HepG2 (cell line): Measurements from ENCODE around the gene CRYBA2. TPM values are rescaled to one million over a fixed set of nuclear protein-coding genes. Genes with fewer than 3 reads are reported as not detected.

Experiments used
- BRF2 ChIP-seq: sonication (generic); formaldehyde crosslinking; IDR thresholded peaks from 2 replicates; pipeline ENCODE4 v1.8.1; 2022; ENCODE audit warnings: mild to moderate bottlenecking, missing genetic modification reagents
- E2F1 ChIP-seq: sonication (generic); formaldehyde crosslinking; IDR thresholded peaks from 2 replicates; pipeline ENCODE4 v1.5.0; 2020; ENCODE audit warnings: missing genetic modification reagents
- JDP2 ChIP-seq: sonication (generic); formaldehyde crosslinking; IDR thresholded peaks from 2 replicates; pipeline ENCODE4 v1.8.1; 2022; ENCODE audit warnings: missing genetic modification reagents, borderline replicate concordance
- KLF11 ChIP-seq: IDR thresholded peaks from 2 replicates; pipeline ENCODE4 v1.6.1; 2016; ENCODE audit warnings: missing compliant biosample characterization
- MED1 ChIP-seq: sonication (generic); formaldehyde crosslinking; IDR thresholded peaks from 2 replicates; pipeline ENCODE4 v1.4.0; 2020; ENCODE audit warnings: missing genetic modification reagents
- MEIS2 ChIP-seq: sonication (generic); formaldehyde crosslinking; IDR thresholded peaks from 2 replicates; pipeline ENCODE4 v1.9.0; 2021; ENCODE audit warnings: mild to moderate bottlenecking, missing genetic modification reagents
- MIER2 ChIP-seq: IDR thresholded peaks from 2 replicates; pipeline ENCODE4 v1.6.1; 2016; ENCODE audit warnings: missing biosample characterization, missing genetic modification reagents
- NAIF1 ChIP-seq: sonication (generic); formaldehyde crosslinking; IDR thresholded peaks from 2 replicates; pipeline ENCODE4 v1.5.0; 2020; ENCODE audit warnings: mild to moderate bottlenecking, missing genetic modification reagents, borderline replicate concordance
- RFX1 ChIP-seq: fragments of 450-650 bp; IDR thresholded peaks from 2 replicates; pipeline ENCODE4 v1.6.1; 2017
- RNF219 ChIP-seq: sonication (generic); formaldehyde crosslinking; IDR thresholded peaks from 2 replicates; pipeline ENCODE4 v1.5.0; 2020; ENCODE audit warnings: mild to moderate bottlenecking, missing genetic modification reagents
- SAFB2 ChIP-seq: sonication (generic); formaldehyde crosslinking; IDR thresholded peaks from 2 replicates; pipeline ENCODE4 v1.5.1; 2020; ENCODE audit warnings: missing genetic modification reagents, low read depth, mild to moderate bottlenecking, borderline replicate concordance
- SIX4 ChIP-seq: sonication (generic); formaldehyde crosslinking; IDR thresholded peaks from 2 replicates; pipeline ENCODE4 v1.4.0; 2020; ENCODE audit warnings: missing genetic modification reagents
- SMAD9 ChIP-seq: sonication (generic); formaldehyde crosslinking; IDR thresholded peaks from 2 replicates; pipeline ENCODE4 v1.5.1; 2020; ENCODE audit warnings: mild to moderate bottlenecking, missing genetic modification reagents
- TAF1 ChIP-seq: sonication (generic); formaldehyde crosslinking; IDR thresholded peaks from 2 replicates; pipeline ENCODE4 v1.4.0; 2020; ENCODE audit warnings: missing genetic modification reagents
- ZBTB7A ChIP-seq: sonication (generic); formaldehyde crosslinking; IDR thresholded peaks from 2 replicates; pipeline ENCODE4 v1.8.0; 2022; ENCODE audit warnings: mild to moderate bottlenecking, missing genetic modification reagents
- ZBTB7B ChIP-seq: sonication (generic); formaldehyde crosslinking; IDR thresholded peaks from 2 replicates; pipeline ENCODE4 v1.4.0; 2020; ENCODE audit warnings: missing genetic modification reagents
- ZNF253 ChIP-seq: sonication (generic); formaldehyde crosslinking; IDR thresholded peaks from 2 replicates; pipeline ENCODE4 v1.8.0; 2022; ENCODE audit warnings: mild to moderate bottlenecking, missing genetic modification reagents, borderline replicate concordance
- ZNF260 ChIP-seq: sonication (generic); formaldehyde crosslinking; IDR thresholded peaks from 2 replicates; pipeline ENCODE4 v1.4.0; 2020; ENCODE audit warnings: missing genetic modification reagents, low read depth, mild to moderate bottlenecking, borderline replicate concordance
- ZNF513 ChIP-seq: sonication (generic); formaldehyde crosslinking; conservative IDR thresholded peaks from 2 replicates; pipeline ENCODE4 v1.5.0; 2020; ENCODE audit warnings: missing genetic modification reagents
- ZNF883 ChIP-seq: sonication (generic); formaldehyde crosslinking; IDR thresholded peaks from 2 replicates; pipeline ENCODE4 v1.5.1; 2020; ENCODE audit warnings: mild to moderate bottlenecking, missing genetic modification reagents; ENCODE audit errors: not compliant biosample characterization
- polyA plus RNA-seq, 8 experiments: library from polyadenylated mRNA; depleted of rRNA in 3 of 8; stranded (reverse) in 7 of 8; unstranded in 1 of 8; fragments of >200 nt; fragmentation: Illumina TruSeq in 4 of 8; extraction: Trizol in 4 of 8; gene quantifications; 2 replicates each; pipeline versions ENCODE4 v1.2.1 to v1.2.3, GENCODE V29; 2011 to 2016; ENCODE audit warnings: low read depth in 4 of 8, missing spikeins in 1 of 8, mixed read lengths in 1 of 8; ENCODE audit not compliant: insufficient read depth in 1 of 8
- total RNA-seq, 5 experiments: library from RNA; depleted of rRNA; stranded (reverse); fragments of >200 nt; fragmentation: Illumina TruSeq; extraction: Trizol; gene quantifications; 2 replicates each; pipeline ENCODE4 v1.2.3, GENCODE V29; 2016; ENCODE audit warnings: low read depth in 1 of 5
- TF ChIP-seq, protein P1 (sequence below): sonication (generic); formaldehyde crosslinking; IDR thresholded peaks from 2 replicates; pipeline ENCODE4 v1.4.0; 2020; ENCODE audit warnings: mild to moderate bottlenecking, missing genetic modification reagents
- TF ChIP-seq, protein P2 (sequence below): sonication (generic); formaldehyde crosslinking; conservative IDR thresholded peaks from 2 replicates; pipeline ENCODE4 v1.8.0; 2022; ENCODE audit warnings: mild to moderate bottlenecking, moderate library complexity, missing genetic modification reagents

CRYBA2 gene
- total and polyA plus RNA-seq, 2 of the 13 experiments (the other 11 are each of a cell fraction or from before 2014, with no cell fraction given): not detected

DNA sequence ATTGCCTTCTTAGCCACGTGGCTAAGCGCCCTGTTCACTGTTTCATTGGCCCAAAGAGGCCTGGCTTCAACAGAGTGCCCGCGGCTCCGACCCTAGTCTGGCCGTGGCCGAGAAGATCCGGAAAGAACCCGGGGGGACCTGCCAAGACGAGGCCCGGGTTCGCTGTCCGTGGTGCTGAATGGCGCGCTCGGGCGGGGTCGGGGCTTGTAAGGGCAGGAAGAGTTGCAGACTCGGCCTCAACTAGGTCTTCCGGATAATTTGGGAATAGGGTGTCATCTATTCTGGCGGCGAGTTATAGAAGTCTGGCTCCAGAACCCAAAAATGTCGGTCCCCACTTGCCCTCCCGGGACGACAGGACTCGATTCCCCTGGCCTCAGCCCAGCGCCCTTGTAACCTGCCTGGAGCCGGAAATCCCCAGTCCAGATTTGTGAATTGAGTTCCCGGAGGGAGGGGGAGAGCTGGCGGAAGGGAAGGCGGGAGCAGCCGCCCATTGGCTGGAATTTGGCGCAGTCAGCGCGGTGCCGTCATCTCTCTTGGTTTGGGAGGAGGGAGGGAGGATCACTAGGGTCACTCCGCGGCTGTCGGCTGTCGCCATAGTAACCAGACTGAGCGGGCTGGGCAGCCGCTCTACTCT is 30.2 kb downstream of the CRYBA2 start (continued):
- TF ChIP-seq RNF219: no peak
- TF ChIP-seq SIX4 (CRISPR knock-in tag): peak; percentile 73; the same call in 1 of the 2 replicates
- peak; percentile 90 for TF ChIP-seq MEIS2 (CRISPR knock-in tag)
- TF ChIP-seq TAF1 (CRISPR knock-in tag): 0 out of 2 replicates have a peak, but pooled peaks have one; percentile 37
- TF ChIP-seq KLF11: peak; percentile 96
- TF ChIP-seq, protein P1, sequence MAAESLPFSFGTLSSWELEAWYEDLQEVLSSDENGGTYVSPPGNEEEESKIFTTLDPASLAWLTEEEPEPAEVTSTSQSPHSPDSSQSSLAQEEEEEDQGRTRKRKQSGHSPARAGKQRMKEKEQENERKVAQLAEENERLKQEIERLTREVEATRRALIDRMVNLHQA (CRISPR knock-in tag): no peak
- peak; percentile 60; the same call in 1 of the 2 replicates for TF ChIP-seq ZBTB7A (CRISPR knock-in tag)
- TF ChIP-seq E2F1 (CRISPR knock-in tag): peak; percentile 75
- peak; percentile 83 for TF ChIP-seq ZBTB7B (CRISPR knock-in tag)
- TF ChIP-seq ZNF513: no peak
- no peak for TF ChIP-seq SAFB2 (CRISPR knock-in tag)
- TF ChIP-seq, protein P2, sequence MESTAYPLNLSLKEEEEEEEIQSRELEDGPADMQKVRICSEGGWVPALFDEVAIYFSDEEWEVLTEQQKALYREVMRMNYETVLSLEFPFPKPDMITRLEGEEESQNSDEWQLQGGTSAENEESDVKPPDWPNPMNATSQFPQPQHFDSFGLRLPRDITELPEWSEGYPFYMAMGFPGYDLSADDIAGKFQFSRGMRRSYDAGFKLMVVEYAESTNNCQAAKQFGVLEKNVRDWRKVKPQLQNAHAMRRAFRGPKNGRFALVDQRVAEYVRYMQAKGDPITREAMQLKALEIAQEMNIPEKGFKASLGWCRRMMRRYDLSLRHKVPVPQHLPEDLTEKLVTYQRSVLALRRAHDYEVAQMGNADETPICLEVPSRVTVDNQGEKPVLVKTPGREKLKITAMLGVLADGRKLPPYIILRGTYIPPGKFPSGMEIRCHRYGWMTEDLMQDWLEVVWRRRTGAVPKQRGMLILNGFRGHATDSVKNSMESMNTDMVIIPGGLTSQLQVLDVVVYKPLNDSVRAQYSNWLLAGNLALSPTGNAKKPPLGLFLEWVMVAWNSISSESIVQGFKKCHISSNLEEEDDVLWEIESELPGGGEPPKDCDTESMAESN (CRISPR knock-in tag): peak; percentile 72; the same call in 1 of the 2 replicates
- peak; percentile 99 for TF ChIP-seq MIER2 (CRISPR knock-in tag)
- peak; percentile 79 for TF ChIP-seq ZNF883 (CRISPR knock-in tag)
- peak; percentile 68; the same call in 1 of the 2 replicates for TF ChIP-seq BRF2 (CRISPR knock-in tag)
- TF ChIP-seq ZNF253: peak; percentile 83; the same call in 1 of the 2 replicates
- peak; percentile 67; the same call in 1 of the 2 replicates for TF ChIP-seq MED1 (CRISPR knock-in tag)
- TF ChIP-seq RFX1: peak; percentile 54
- no peak for TF ChIP-seq ZNF260
- TF ChIP-seq NAIF1: peak; percentile 64; the same call in 1 of the 2 replicates
- TF ChIP-seq SMAD9: 0 out of 2 replicates have a peak, but pooled peaks have one; percentile 88
- TF ChIP-seq JDP2: peak; percentile 85; the same call in 1 of the 2 replicates
